HepG2 (cell line): Measurements from ENCODE around the gene COL5A1. TPM values are rescaled to one million over a fixed set of nuclear protein-coding genes. Genes with fewer than 3 reads are reported as not detected.

Experiments used
- ATAC-seq: fragments of 200-7000 bp; cut with Tn5 transposase; 3 replicates; pipeline ENCODE4 v1.9.1; 2020; ENCODE audit warnings: mild to moderate bottlenecking, moderate library complexity
- BruUV-seq: library from RNA; stranded (reverse); fragments of 400-500 nt; replicated peaks from 2 replicates; lab custom pipeline; 2021; lab: Mats Ljungman, UMichigan
- CTCF ChIA-PET: fragments of 300-600 bp; formaldehyde crosslinking; extraction: SDS; loops from one replicate; lab custom pipeline; 2021; ENCODE audit warnings: low total read pairs, inconsistent platforms, low intra/inter-chr PET ratio; lab: Yijun Ruan, JAX
- POLR2A ChIA-PET: fragments of 350-600 bp; sonication (Branson Sonifier 250); formaldehyde crosslinking; loops from one replicate; lab custom pipeline; 2020; ENCODE audit warnings: antibody characterized with exemption, inconsistent platforms; lab: Yijun Ruan, JAX
- DNase-seq: peaks from one replicate; pipeline ENCODE4 v3.0.0-alpha.2; 2015; ENCODE audit warnings: low spot score
- FAIRE-seq: peaks from 3 replicates; lab custom pipeline; 2011; peaks lifted over from hg19 to GRCh38; lab: Jason Lieb, UNC
- H2AFZ ChIP-seq: one replicate; pipeline ENCODE4 v1.6.1; 2011; ENCODE audit warnings: low read length, inconsistent platforms
- H3K27ac ChIP-seq: fragments of 300-600 bp; 3 replicates; pipeline ENCODE4 v1.8.0; 2011; ENCODE audit warnings: mixed run types, mild to moderate bottlenecking, mixed read lengths, low read length, inconsistent platforms; ENCODE audit not compliant: insufficient read depth; ENCODE audit errors: extremely low read length
- H3K27me3 ChIP-seq, 2 experiments: fragments of 200-600 bp in 1 of 2; 2 replicates in 1 of 2; 3 replicates in 1 of 2; pipeline versions ENCODE4 v1.6.0 to v1.8.0; 2011; ENCODE audit warnings: low read length in 2 of 2, mild to moderate bottlenecking in 2 of 2, moderate library complexity in 2 of 2, inconsistent platforms in 1 of 2; ENCODE audit not compliant: insufficient read depth in 2 of 2, control insufficient read depth in 1 of 2
- H3K36me3 ChIP-seq, 2 experiments: fragments of 200-600 bp in 1 of 2; replicated peaks in 1 of 2; 2 replicates in 1 of 2; 3 replicates in 1 of 2; pipeline versions ENCODE4 v1.5.1 to v1.8.0; 2011; ENCODE audit warnings: low read length in 2 of 2, inconsistent platforms in 1 of 2; ENCODE audit not compliant: insufficient read depth in 2 of 2, control insufficient read depth in 1 of 2
- H3K4me1 ChIP-seq: 2 replicates; pipeline ENCODE4 v1.5.1; 2012; ENCODE audit warnings: low read length, inconsistent platforms; ENCODE audit not compliant: insufficient read depth
- H3K4me2 ChIP-seq: 2 replicates; pipeline ENCODE4 v1.6.0; 2011; ENCODE audit warnings: low read depth, low read length, inconsistent platforms
- H3K4me3 ChIP-seq, 3 experiments: fragments of 200-600 bp in 1 of 3; sonication (generic), shearing (Covaris generic) in 1 of 3; replicated peaks in 1 of 3; 2 replicates each; pipeline ENCODE4 v1.5.1; 2011 to 2016; ENCODE audit warnings: low read length in 3 of 3, inconsistent platforms in 2 of 3, low read depth in 2 of 3, mild to moderate bottlenecking in 2 of 3, control low read depth in 1 of 3, mixed read lengths in 1 of 3; ENCODE audit not compliant: insufficient read depth in 1 of 3
- H3K79me2 ChIP-seq: one replicate; pipeline ENCODE4 v1.6.1; 2011; ENCODE audit warnings: low read length, inconsistent platforms; ENCODE audit not compliant: insufficient read depth
- H3K9ac ChIP-seq: 2 replicates; pipeline ENCODE4 v1.6.0; 2011; ENCODE audit warnings: mild to moderate bottlenecking, low read depth, low read length, inconsistent platforms; ENCODE audit not compliant: insufficient read depth
- H3K9me3 ChIP-seq: 2 replicates; pipeline ENCODE4 v1.5.1; 2012; ENCODE audit warnings: mild to moderate bottlenecking, low read length
- H4K20me1 ChIP-seq: 2 replicates; pipeline ENCODE4 v1.6.0; 2011; ENCODE audit warnings: inconsistent platforms, mild to moderate bottlenecking, low read length, moderate library complexity; ENCODE audit not compliant: insufficient read depth
- CHD2 ChIP-seq: IDR thresholded peaks from 2 replicates; pipeline ENCODE4 v1.6.1; 2011; ENCODE audit warnings: low read depth, low read length, improper control_type of control experiment
- FOXP1 ChIP-seq, 2 experiments: fragments of 450-650 bp in 1 of 2; IDR thresholded peaks; 2 replicates each; pipeline ENCODE4 v1.6.1; 2017 to 2018; ENCODE audit warnings: antibody characterized with exemption in 1 of 2
- HCFC1 ChIP-seq: fragments of 150-350 bp; IDR thresholded peaks from 2 replicates; pipeline ENCODE4 v1.6.1; 2014; ENCODE audit warnings: low read depth, low read length
- KDM5A ChIP-seq: fragments of 200-600 bp; sonication (generic); IDR thresholded peaks from 2 replicates; pipeline ENCODE4 v1.7.0; 2018; ENCODE audit warnings: antibody characterized with exemption, mild to moderate bottlenecking, low read length, borderline replicate concordance
- MAF1 ChIP-seq: sonication (generic); formaldehyde crosslinking; IDR thresholded peaks from 2 replicates; pipeline ENCODE4 v1.5.0; 2020; ENCODE audit warnings: missing genetic modification reagents, borderline replicate concordance
- NBN ChIP-seq: fragments of 450-650 bp; conservative IDR thresholded peaks from 2 replicates; pipeline ENCODE4 v1.6.1; 2017
- NCOA5 ChIP-seq: sonication (generic); formaldehyde crosslinking; IDR thresholded peaks from 2 replicates; pipeline ENCODE4 v1.4.0; 2020; ENCODE audit warnings: missing genetic modification reagents
- NONO ChIP-seq, 2 experiments: fragments of 450-650 bp in 1 of 2; sonication (generic) in 1 of 2; formaldehyde crosslinking in 1 of 2; IDR thresholded peaks in 1 of 2; conservative IDR thresholded peaks in 1 of 2; 2 replicates each; pipeline versions ENCODE4 v1.6.1 to v1.8.0; 2017 to 2022; ENCODE audit warnings: mild to moderate bottlenecking in 1 of 2, missing genetic modification reagents in 1 of 2, moderate library complexity in 1 of 2
- REXO4 ChIP-seq: sonication (generic); formaldehyde crosslinking; IDR thresholded peaks from 2 replicates; pipeline ENCODE4 v1.8.0; 2022; ENCODE audit warnings: missing genetic modification reagents, mild to moderate bottlenecking, borderline replicate concordance
- SMYD3 ChIP-seq: sonication (generic); formaldehyde crosslinking; IDR thresholded peaks from 2 replicates; pipeline ENCODE4 v1.8.1; 2023; ENCODE audit warnings: mild to moderate bottlenecking, missing genetic modification reagents
- TP53 ChIP-seq: sonication (generic); formaldehyde crosslinking; conservative IDR thresholded peaks from 2 replicates; pipeline ENCODE4 v1.4.0; 2020; ENCODE audit warnings: missing genetic modification reagents
- ZNF256 ChIP-seq: sonication (generic); formaldehyde crosslinking; conservative IDR thresholded peaks from 2 replicates; pipeline ENCODE4 v1.4.0; 2020; ENCODE audit warnings: missing genetic modification reagents
- ZNF530 ChIP-seq: sonication (generic); formaldehyde crosslinking; IDR thresholded peaks from 2 replicates; pipeline ENCODE4 v1.5.0; 2020; ENCODE audit warnings: low read depth, mild to moderate bottlenecking, missing genetic modification reagents
- ZNF562 ChIP-seq: sonication (generic); formaldehyde crosslinking; IDR thresholded peaks from 2 replicates; pipeline ENCODE4 v1.8.0; 2022; ENCODE audit warnings: missing genetic modification reagents, borderline replicate concordance
- ZNF766 ChIP-seq: sonication (generic); formaldehyde crosslinking; IDR thresholded peaks from 2 replicates; pipeline ENCODE4 v1.5.0; 2020; ENCODE audit warnings: missing genetic modification reagents, borderline replicate concordance
- WGBS: methylation state at CpG from one replicate; pipeline ENCODE4 v1.1.6; 2017; ENCODE audit warnings: low lambda C conversion rate; 5-methylcytosine and 5-hydroxymethylcytosine counted together
- in situ Hi-C: cut with HindIII; loops from 2 replicates; pipeline ENCODE4 v1.10.0; 2017; ENCODE audit warnings: low pct_unique_long_range_greater_than_20kb; ENCODE audit not compliant: extremely low pct_ligation_motif_present
- intact Hi-C: fragments of 100-400 bp; cut with micrococcal nuclease; formaldehyde crosslinking; loops from one replicate; pipeline ENCODE4 v1.10.0; 2022; ENCODE audit not compliant: unreplicated experiment
- polyA plus RNA-seq, 8 experiments: library from polyadenylated mRNA; depleted of rRNA in 3 of 8; stranded (reverse) in 7 of 8; unstranded in 1 of 8; fragments of >200 nt; fragmentation: Illumina TruSeq in 4 of 8; extraction: Trizol in 4 of 8; gene quantifications; 2 replicates each; pipeline versions ENCODE4 v1.2.1 to v1.2.3, GENCODE V29; 2011 to 2016; ENCODE audit warnings: low read depth in 4 of 8, missing spikeins in 1 of 8, mixed read lengths in 1 of 8; ENCODE audit not compliant: insufficient read depth in 1 of 8
- total RNA-seq, 5 experiments: library from RNA; depleted of rRNA; stranded (reverse); fragments of >200 nt; fragmentation: Illumina TruSeq; extraction: Trizol; gene quantifications; 2 replicates each; pipeline ENCODE4 v1.2.3, GENCODE V29; 2016; ENCODE audit warnings: low read depth in 1 of 5
- TF ChIP-seq, protein P1 (sequence below): sonication (generic); formaldehyde crosslinking; IDR thresholded peaks from 2 replicates; pipeline ENCODE4 v1.4.0; 2020; ENCODE audit warnings: missing genetic modification reagents
- TF ChIP-seq, protein P2 (sequence below): IDR thresholded peaks from 2 replicates; pipeline ENCODE4 v1.6.1; 2012; ENCODE audit warnings: inconsistent platforms

COL5A1 gene
- total and polyA plus RNA-seq, 2 of the 13 experiments (the other 11 are each of a cell fraction or from before 2014, with no cell fraction given) = not detected

DNA sequence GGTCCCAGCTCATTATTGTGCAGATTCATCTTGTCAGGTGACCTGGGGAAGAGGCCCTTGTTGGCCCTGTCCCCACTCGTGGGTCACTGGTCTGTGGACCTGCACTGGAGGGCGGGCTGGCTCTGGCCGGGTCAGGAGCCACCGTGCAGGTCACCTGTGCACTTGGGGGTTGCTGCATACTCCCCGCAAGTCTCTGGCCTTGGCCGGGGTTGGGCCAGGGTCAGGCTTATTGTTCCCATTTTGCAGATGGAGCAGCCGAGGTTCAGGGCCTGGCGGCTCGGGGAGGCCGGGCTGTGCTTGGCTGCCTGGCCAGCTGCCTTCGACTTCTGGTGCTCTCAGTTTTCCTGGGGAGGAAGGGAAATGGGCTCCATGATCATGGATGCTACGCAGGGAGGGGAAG lies 130.7 kb downstream of the COL5A1 start:
- no peak overlapping the region for H3K27ac ChIP-seq
- DNase-seq (no peak), FAIRE-seq (no peak), ATAC-seq (no peak)
- BruUV-seq = no TSS peak
- no peaks in the 10 kb centered on the region for H3K36me3 ChIP-seq
- TF ChIP-seq MAF1 (CRISPR knock-in tag) = no peak
- TF ChIP-seq HCFC1 = no peak
- TF ChIP-seq, protein P1, sequence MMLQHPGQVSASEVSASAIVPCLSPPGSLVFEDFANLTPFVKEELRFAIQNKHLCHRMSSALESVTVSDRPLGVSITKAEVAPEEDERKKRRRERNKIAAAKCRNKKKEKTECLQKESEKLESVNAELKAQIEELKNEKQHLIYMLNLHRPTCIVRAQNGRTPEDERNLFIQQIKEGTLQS (CRISPR knock-in tag) = no peak
- no peak for TF ChIP-seq SMYD3 (CRISPR knock-in tag)
- no peak for TF ChIP-seq CHD2
- TF ChIP-seq NBN = no peak
- no peak for TF ChIP-seq ZNF530 (CRISPR knock-in tag)
- TF ChIP-seq ZNF562 (CRISPR knock-in tag) = no peak
- no peaks in the 10 kb centered on the region for H3K9me3 ChIP-seq
- H2AFZ ChIP-seq = no peak overlapping the region
- H3K4me3 ChIP-seq = no peak overlapping the region
- H4K20me1 ChIP-seq = no peaks in the 10 kb centered on the region; the same call in 1 of the 2 replicates
- WGBS = 17% methylated on average over 12 of the region's 12 CpGs
- peaks cover 18 to 95% of the 10 kb centered on the region in 2 experiments; a peak in 4 of 5 replicates for H3K27me3 ChIP-seq
- in situ Hi-C loops (no loop called here), intact Hi-C loops (no loop called here)
- H3K4me2 ChIP-seq = no peak overlapping the region
- CTCF ChIA-PET = no interaction called here
- no peaks in the 10 kb centered on the region for H3K4me1 ChIP-seq
- H3K79me2 ChIP-seq = no peaks in the 10 kb centered on the region
- POLR2A ChIA-PET = no interaction called here
- H3K9ac ChIP-seq = no peak overlapping the region

DNA sequence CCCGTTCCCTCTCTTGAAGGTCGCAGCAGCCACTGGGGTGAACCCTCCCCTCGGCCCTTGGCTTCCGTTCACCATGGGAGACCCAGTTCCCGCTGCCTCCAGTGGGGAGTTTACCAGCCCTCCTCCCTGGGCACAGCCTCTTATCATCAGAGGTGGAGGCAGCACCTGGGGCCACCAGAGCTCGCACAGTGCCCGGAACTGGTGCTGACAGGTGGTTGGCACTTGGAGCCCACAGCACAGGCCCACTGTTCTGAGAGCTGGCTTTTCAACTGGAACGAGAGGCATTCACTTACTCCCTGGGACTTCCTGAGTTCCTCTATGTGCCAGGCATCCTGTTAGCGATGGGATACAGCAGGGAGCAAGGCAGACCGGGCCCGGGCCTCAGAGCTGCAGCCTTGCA lies 132.2 kb downstream of the COL5A1 start:
- intact Hi-C loops (no loop called here), in situ Hi-C loops (no loop called here)
- no peak for DNase-seq
- BruUV-seq = no TSS peak
- H3K36me3 ChIP-seq = no peaks in the 10 kb centered on the region
- no peaks in the 10 kb centered on the region for H3K9me3 ChIP-seq
- no peak overlapping the region for H3K4me3 ChIP-seq
- POLR2A ChIA-PET = no interaction called here
- TF ChIP-seq, protein P2, sequence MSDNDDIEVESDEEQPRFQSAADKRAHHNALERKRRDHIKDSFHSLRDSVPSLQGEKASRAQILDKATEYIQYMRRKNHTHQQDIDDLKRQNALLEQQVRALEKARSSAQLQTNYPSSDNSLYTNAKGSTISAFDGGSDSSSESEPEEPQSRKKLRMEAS = no peak
- no peak for TF ChIP-seq NONO (IDR thresholded peaks at IDR 0.05)
- TF ChIP-seq NONO (CRISPR knock-in tag; conservative IDR thresholded peaks at IDR 0.05) = no peak
- no peak for TF ChIP-seq NCOA5 (CRISPR knock-in tag)
- TF ChIP-seq KDM5A = no peak
- TF ChIP-seq ZNF766 (CRISPR knock-in tag) = no peak
- no peak for TF ChIP-seq TP53 (CRISPR knock-in tag)
- no peak for TF ChIP-seq REXO4 (CRISPR knock-in tag)
- TF ChIP-seq FOXP1 (IDR thresholded peaks at IDR 0.05) = no peak
- TF ChIP-seq FOXP1 (CRISPR knock-in tag; IDR thresholded peaks at IDR 0.05) = no peak
- no peak for TF ChIP-seq ZNF256 (CRISPR knock-in tag)
- TF ChIP-seq, all 625 proteins: peak for 0
- no peak for ATAC-seq
- Histone ChIP-seq H3K9ac (no peak overlapping the region), H2AFZ (no peak overlapping the region), H3K4me1 (no peaks in the 10 kb centered on the region), H4K20me1 (no peaks in the 10 kb centered on the region; the same call in 1 of the 2 replicates), H3K27ac (no peak overlapping the region), H3K27me3 (peaks cover 17 to 91% of the 10 kb centered on the region in 2 experiments; a peak in 4 of 5 replicates), H3K79me2 (no peaks in the 10 kb centered on the region), H3K4me2 (no peak overlapping the region)
- no peak for FAIRE-seq
- CTCF ChIA-PET = no interaction called here
- 24% methylated on average over 7 of the region's 11 CpGs for WGBS
